NCI-H1092 treated with DMSO at 0.1 percent for 48 hours (cell line): ENCODE measurements around the gene SERP2.
"Not testable (repeated sequence)": the region's sequence is repeated elsewhere in the genome, so short reads cannot be mapped to it uniquely, and the experiment has no call there.

Experiments used
- DNase-seq: peaks from one replicate; lab custom pipeline; 2025; lab: John Stamatoyannopoulos, UW

The SERP2 gene

DNA sequence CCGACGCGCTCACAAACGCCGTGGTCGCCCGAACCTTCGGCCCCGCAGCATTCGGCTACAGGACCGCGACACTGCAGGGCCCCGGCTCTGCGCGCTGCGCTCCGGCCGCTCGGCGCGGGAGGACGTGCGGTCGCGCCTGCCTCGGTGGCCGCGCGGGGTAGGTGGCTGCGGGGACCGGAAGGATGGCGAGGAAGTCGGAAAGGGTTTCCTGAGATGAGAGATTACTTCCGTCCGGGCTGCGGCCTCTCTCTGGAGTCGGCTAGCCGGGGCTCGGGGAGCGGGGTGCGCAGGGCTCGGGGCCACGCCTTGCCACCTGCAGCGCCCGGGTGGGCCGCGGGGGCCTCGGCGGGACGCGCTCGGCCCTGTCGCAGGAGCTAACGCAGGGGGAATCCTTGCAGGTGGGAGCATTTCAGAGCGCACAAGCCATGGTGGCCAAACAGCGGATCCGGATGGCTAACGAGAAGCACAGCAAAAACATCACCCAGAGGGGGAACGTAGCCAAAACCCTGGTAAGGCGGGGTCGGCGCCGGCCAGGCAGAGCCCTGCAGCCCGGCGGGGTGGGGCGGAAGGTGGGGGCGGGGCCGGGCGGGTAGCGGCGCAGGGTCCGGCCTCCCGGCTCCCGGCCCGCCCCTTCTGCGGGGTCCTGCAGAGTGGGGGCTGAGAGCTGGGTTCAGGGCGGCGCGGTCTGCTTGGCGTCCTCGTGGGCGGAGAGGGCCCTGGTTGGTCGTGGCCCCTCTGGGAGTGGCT lies at the start of gene SERP2:
Gene SERP2, plus strand, starts transcription at position 224 of the 747 bp plus-strand sequence. Its CDS starts 202 bp downstream, at position 426.
- no peak for DNase-seq

DNA sequence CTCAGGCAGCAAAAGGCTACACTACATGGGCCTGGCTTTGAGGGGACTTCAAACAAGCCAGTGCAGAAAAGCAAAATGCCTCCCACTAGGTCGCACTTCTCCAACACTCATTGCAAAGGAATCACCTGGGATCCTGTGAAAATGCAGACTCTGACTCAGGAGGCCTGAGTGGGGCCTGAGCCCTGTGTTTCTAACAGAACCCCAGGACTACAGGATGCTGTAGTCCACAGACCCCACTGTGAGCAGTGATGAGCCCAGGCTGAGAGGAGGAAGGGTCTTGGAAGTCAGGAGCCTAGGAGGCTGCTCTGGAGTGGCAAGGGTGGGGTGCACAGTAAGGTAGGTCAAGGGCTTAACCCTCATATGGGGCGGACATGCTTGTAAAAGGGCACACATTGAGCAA lies 46.7 kb upstream of the SERP2 start:
- DNase-seq: no peak

DNA sequence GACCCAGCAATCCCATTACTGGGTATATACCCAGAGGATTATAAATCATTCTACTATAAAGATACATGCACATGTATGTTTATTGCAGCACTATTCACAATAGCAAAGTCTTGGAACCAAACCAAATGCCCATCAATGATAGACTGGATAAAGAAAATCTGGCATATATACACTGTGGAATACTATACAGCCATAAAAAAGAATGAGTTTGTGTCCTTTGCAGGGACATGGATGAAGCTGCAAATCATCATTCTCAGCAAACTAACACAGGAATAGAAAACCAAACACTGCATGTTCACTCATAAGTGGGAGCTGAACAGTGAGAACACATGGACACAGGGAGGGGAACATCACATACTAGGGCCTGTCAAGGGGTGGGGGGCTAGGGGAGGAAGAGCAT lies 44.6 kb upstream of the SERP2 start:
- DNase-seq: not testable (repeated sequence)

DNA sequence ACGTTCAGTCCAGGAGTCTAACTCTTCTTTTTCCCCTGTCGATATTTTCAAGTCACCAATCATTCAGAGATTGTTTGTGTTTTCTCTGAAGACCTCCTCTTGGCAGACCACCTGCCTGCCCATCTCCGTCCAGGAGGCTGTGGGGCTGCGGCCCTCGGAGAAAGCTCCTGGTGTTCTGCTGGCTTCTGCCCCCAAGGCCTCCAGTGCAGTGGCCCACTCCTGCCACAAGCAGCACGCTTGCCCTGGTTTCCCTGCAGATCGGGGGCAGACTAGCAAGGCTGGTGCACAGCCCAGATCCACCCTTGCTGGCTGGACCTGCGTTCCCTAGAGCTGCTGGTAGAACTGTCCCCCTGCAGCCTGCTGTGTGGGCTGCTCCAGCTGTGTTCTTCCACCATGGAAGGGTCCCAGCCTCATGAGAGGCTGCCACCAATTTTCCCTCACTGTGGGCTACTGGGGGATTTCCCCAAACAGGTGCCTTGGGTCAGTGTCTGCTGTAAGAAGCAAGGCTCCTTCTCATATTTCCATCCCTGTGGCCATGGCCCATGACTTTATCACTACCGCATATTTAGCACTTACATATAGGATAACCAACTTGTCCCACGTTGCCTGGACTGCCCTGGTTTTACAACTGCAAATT lies 43.6 kb upstream of the SERP2 start:
- DNase-seq: no peak

DNA sequence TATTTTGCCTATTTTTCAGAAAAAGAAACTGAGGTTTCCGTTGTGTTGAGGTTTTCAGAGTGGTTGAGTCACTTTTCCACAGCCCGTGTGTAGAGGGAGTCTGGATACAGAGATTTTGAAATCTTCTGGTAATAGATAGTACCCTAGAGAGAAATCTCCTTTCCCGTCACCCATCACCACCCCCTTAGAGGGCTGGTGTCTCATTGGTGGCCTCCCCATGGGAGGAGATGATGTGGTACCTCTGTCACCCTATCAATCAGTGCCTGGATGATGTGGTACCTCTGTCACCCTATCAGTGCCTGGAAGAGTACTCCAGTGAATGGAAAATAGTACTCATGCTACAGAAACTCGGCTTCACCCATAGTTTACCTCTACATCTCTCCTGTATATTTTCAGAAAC lies 42.2 kb upstream of the SERP2 start:
- no peak for DNase-seq

DNA sequence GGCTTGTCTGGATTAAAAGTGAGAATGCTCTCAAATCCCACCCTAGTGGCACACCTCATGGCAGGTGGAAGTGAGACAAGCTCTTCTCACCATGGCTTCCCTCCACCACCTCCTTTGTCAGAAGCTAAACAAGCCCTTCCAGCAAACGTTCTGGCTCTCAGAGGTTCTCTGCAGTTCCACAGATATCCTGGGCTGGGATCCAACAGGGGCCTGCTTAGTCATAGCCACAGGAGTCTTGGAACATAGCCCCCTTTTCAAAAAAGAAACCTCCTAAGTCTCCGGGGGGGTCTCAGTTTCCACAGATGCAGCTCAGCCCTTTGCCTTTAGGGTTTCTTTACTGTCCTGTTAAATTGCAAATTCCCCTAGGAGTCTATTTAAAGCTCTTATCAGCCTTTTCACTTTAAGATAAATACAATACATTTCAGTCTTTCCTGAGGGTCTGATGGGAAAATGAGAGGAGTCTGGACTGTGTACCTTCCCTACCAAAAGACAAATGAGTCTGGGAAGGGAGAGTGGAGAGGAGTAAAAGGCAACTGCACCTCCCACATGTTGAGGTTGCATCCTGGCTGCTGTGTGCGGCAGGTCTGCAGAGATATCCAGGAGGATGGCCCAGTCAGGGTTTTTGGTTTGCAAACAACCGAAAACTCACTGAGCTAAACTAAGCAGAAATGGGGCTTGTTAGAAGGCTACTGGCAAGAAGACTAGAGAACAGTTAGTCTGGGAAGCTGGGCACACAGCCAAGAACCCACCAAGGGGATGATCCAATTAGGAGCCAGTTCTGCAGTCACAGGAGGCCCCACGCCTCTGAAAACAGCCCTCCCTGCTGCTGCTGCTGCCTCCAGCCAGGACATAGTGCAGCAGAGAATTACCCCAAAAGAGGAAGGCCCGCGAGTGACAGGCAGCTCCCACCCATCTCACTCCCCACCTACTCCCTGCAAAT lies 41.4 kb upstream of the SERP2 start:
- peak; percentile 79 for DNase-seq

DNA sequence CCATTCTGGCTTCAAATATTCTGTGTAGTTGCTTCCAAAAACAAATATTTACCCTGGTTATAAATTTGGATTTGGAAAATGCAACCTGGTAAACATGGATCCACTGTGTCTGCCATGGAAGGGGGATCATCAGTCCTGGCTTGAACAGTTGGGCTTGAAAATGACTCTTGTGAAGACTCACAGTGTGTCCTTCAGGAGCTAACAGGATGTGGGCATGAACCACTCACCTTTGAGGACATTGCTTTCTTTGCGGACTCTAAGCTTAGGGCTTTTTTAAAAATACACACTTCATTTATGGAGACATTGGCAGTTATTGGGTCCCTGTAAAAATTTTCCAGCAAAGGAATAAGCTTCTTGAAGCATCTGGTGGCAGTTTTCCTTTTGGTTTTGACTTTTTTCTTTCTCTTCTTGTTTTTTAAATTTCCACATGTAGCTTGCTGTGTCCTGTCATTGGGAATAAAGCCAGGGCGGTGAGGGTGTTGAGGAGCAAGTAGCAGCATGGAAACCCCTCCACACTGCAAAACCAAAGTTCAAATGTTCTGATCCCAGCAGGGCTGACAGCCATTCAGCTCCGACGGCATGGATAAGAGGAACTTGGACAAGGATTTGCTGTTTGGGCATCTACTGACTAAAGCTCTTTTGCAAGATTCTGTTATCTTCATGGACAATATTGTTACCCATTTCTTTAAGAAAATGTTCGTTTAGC lies 39.5 kb upstream of the SERP2 start:
- no peak for DNase-seq

DNA sequence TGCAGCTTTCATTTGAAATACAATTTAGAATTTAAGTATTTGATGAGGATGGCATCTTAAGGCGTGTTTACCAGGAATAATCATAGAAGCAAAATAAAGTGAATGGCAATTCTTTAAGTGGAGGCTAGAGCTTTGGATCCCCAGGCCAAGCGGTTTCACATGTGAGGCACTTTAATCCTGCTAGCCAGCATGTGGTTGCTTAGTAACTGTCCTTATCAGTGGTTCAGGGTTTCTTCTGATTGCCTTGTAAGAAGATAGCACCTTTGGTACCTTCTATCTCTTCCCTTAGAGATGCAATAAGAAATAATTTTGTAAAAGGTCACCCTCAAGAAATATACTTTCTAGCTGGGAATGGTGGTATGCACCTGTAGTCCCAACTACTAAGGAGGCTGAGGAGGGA lies 38.9 kb upstream of the SERP2 start:
- DNase-seq: no peak

DNA sequence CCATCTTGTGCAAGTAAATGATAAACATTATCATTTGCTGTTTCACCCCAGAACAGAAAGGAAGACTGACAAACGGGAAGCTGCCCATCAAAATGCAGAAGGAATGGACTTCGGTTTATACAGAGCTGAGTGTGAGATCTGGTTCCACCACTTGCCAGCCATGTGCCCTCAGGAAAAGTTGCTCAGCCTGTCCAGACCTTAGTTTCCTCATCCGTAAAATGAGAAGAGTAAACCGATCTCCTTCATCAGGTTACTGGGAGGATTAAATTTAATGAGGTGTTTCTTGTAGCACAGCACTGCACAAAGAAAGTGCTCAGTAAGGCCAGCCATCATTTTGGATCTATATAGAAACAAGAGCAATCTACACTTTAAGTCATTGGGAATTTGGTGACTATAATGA lies 36.7 kb upstream of the SERP2 start:
- DNase-seq: no peak

DNA sequence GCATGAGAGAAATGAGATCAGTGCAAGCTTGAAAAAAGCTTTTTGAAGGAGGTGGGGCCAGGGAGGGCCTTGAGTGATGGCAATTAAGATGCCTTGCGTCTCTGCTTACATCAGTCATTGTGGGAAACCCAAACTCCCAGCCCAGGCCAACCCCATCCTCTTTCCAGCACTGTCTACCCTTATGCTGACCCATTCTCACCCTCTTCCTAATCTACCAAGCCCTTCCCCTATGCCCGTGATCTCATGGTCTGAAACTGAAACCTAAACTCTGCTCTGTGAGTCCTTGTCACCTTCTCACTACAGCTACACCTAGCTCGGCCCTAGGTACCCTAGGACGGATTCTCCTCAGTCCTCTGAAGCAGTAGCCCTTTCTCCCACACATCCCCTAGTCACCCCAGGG lies 36.0 kb upstream of the SERP2 start:
- no peak for DNase-seq

DNA sequence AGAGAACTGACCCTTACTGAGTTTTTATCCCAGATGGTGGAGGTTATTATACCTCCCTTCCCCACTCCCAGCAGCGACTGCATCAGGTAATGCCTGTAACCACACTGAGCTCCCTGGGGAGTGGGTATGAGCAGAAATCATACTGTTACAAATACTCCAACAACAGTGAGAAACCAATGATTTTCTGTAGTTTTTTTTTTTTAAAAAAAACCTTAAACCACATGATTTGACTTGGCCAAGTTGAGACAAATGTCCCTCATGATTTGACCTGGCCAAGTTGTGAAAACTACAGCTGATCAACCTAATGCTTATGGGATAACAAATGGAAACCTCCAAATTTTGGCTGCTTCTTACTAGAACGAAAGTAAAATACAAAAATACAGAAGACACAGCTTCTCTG lies 33.1 kb upstream of the SERP2 start:
- no peak for DNase-seq

DNA sequence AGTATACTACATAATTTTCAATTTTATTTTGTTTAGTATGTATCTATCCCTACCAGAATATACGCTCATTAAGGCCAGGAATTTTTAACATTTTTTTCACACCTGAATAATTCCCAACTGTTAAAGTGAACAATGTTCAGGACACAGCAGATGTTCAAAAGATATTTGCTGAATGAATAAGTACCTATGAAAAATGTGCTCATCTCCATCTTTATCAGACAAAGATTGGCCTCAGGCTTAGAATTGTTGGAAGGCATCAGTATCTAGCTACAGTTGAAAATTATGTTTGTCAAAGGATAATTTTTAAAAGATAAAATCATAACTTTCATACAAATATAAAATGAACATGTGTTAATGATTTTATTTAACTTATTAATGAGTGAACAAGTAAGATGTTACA lies 30.9 kb upstream of the SERP2 start:
- DNase-seq: no peak

DNA sequence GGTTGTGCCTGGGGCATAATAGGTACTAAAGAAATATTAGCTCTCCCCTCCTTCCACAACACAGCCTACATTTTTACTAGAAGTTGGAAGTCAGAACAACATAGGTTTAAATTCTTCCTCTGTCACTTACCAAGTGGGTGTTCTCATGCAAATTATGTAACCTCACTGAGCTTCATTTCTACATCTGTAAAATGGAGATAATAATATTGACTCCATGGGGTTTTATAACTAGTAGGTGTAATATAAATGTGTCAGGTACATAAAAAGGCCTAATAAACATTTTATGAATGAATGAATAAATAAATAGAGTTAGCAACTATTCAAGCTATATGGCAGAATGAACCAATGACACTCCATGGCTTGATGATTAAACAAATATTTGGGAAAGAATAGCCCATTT lies 27.1 kb upstream of the SERP2 start:
- no peak for DNase-seq

DNA sequence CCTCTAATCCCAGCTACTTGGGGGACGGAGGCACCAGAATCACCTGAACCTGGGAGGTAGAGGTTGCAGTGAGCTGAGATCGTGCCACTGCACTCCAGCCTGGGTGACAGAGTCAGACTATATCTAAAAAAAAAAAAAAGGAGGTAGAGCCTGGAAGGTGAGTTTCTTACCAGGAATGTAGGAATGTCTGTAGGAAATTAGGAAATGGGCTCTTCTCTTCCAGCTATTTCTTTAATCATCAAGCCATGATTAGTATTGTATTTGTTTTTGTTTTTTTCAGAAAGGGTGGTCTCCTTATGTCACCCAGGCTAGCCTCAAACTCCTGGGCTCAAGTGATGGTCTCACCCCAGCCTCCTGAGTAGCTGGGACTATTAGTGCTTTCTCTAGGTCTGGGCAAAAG lies 26.3 kb upstream of the SERP2 start:
- no peak for DNase-seq

DNA sequence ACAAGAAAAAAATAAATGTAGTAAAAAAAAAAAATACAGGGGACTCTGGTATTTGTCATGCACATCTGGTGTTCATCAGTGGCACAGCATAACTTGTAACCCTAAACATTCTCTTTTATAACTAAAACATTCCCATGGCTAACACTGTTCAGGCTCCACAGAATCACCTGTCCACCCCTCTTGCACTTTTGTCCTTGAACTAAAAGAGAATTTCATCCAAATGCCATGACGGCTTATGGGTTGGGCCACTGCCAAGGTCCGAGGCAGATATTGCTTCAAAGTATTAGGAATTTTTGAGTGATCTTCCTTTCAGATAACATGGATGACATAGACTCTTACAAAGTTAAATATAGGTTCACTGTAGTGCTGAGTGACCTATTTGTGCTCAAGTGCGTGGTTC lies 25.7 kb upstream of the SERP2 start:
- DNase-seq: no peak

DNA sequence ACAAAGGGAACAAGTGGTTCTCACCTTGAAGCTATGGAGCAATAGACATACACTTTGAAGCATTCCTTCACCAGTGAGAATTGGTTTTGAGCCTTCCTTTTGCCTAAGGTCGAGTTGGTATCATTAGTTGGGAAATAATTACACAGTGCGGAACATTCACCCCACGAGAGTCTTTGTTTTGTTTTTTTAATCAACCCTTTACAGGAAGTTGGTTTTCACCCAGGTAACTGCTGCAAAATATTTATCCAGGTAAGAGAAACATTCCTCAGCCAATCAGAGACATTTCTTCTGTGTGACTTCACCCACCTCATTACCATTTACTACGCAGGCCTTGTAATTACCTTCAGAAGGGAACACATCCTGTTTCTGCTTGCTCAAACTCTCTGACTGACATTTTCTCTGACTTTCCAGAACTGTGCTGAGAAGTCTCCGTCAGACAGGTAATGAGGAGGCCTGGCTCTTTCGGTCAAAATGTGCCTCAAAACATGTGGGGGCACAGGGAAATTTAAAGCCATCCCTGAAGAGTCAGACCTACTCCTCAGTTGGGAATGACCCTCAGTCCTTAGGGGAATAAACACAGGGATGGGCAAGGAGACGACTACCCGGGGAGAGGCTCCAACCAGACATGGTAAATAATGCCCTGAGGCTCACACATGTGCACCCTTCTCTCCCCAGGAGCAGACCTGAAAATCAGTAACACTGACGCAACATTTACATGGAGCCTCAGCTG lies 22.7 kb upstream of the SERP2 start:
- DNase-seq: no peak

DNA sequence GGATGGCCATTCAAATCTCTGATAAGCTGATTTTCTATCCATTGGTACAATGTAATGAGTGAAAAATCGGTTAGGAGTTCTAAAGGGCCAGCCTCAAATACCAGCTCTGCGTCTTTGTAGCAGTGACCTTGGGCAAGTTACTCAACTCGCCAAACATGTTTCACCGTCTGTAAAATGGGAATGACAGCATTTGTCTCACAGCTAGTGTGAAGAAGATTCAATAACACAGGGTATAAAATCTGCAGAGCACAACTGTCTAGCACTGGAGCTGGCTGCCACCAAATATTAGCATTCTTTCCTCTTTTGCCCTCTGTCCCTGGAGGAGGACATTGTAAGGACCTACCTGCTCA lies 22.1 kb upstream of the SERP2 start:
- DNase-seq: no peak

DNA sequence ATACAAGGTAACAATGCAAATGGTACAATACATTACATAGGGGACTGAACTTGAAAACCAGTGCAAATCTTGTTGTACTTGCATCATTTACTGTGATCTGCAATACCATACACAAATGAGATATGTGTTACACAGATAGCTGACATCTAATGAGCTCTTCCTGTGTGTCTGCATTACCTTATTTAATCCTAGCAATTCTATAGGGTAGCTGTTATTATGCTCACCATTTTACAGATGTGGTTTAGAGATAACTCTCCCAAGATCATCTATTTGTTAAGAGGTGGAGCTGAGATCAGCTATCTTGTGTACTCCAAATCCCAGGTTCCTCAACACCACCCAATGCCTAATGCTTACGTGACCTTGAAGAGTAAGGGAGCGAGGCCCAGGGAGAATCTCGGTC lies 21.4 kb upstream of the SERP2 start:
- no peak for DNase-seq

DNA sequence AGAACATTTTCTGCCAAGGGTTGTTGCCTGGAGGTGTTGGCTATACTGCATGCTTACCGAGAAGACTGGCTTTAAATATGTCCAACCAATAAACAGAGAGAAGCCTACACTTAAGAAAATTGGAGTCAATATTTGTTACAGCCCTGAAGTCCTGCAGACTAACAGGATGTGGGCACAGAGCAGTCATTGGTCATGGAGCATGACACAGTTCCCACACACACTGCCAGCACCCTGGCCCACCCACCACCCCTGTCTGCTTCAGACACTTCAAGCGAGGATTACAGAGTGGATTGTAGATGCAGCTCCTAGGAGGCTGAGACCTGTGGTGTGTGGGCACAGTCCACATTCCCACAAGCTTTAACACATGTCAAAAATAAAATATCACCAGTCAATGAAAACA lies 21.0 kb upstream of the SERP2 start:
- no peak for DNase-seq

DNA sequence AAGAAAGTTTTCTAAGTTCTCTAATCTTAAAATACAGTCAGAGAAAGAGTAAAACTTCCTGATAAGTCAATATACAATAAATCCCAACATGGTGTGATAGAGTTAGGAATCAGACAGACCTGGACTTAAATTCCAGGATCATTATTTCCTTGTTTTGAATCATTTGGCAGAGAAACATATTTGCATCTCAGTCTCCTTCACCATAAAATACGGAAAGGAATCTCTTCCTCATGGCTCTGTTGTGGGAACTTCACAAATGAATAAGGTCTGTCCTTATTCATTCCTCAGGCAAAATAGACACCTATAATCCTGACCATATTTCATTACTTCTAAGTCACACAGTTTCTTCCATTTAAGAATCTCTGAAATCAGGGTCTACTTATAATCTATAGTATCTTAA lies 19.3 kb upstream of the SERP2 start:
- no peak for DNase-seq

DNA sequence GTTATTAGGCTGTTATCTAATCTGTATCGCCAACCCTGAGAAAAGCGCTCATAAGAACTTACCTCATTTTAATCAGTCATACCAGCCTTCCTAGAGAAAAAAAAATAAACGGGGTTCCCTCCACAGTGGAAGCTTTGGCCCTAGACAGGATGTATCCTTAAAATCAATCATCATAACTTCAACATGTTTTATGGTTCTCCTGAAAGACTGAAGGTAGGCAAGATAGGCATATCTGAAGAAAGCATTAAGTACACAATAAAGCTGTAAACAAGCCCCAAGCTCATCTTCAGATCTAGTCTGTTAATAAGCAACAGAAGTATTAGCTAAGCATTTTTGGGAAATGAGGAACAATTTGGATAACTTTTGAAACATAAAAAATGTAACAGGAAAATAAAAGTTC lies 18.7 kb upstream of the SERP2 start:
- DNase-seq: no peak

DNA sequence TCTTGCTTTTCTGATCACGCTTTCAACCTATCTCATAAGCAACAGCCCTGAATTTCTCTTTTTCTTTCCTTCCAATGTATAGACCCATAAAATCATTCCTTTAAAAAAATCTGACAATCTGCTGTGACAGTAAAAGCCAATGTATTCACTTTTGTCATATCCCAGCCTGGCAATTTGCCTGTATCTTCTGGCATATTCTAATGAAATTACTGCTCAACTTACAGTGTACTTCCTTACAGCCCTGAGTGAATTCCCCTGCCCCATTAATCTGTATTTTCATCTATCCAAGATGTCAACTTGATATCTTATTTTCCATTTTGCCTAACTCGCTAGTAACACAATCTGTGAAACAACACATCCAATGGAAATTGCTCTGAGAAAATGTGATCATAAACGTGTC lies 18.0 kb upstream of the SERP2 start:
- no peak for DNase-seq
